Endothelial cell of umbilical vein (primary cell): ENCODE data around the gene RALGPS1. TPM values are rescaled to one million over a fixed set of nuclear protein-coding genes. Genes with fewer than 3 reads are reported as not detected.

Experiments used
- BruUV-seq: library from RNA; stranded (reverse); fragments of 400-500 nt; replicated peaks from 2 replicates; lab custom pipeline; 2021; lab: Mats Ljungman, UMichigan
- CTCF ChIA-PET: fragments of 300-600, 350-600 bp; sonication (Branson Sonifier 250); formaldehyde crosslinking; loops from one replicate; lab custom pipeline; 2021; ENCODE audit warnings: antibody characterized with exemption, inconsistent platforms; lab: Charles Lee
- POLR2A ChIA-PET: fragments of 300-600, 350-600 bp; sonication (Branson Sonifier 250); formaldehyde crosslinking; loops from one replicate; lab custom pipeline; 2021; ENCODE audit warnings: antibody characterized with exemption, inconsistent platforms; lab: Charles Lee
- DNase-seq: peaks from one replicate; pipeline ENCODE4 v3.0.0-alpha.2; 2011; ENCODE audit warnings: low read depth, low spot score
- FAIRE-seq: peaks from 2 replicates; lab custom pipeline; 2011; peaks lifted over from hg19 to GRCh38; lab: Jason Lieb, UNC
- H2AFZ ChIP-seq: 2 replicates; pipeline ENCODE4 v1.6.0; 2012; ENCODE audit warnings: low read depth, low read length, control low read depth, inconsistent platforms
- H3K27ac ChIP-seq: 2 replicates; pipeline ENCODE4 v1.5.1; 2011; ENCODE audit warnings: low read depth, mild to moderate bottlenecking, control low read depth, low read length, moderate library complexity; ENCODE audit not compliant: insufficient read depth
- H3K27me3 ChIP-seq, 2 experiments: 2 replicates each; pipeline versions ENCODE4 v1.6.0 to v1.6.1; 2011; ENCODE audit warnings: low read length in 2 of 2, mixed read lengths in 1 of 2; ENCODE audit not compliant: control insufficient read depth in 2 of 2, insufficient read depth in 2 of 2
- H3K36me3 ChIP-seq, 2 experiments: 2 replicates in 1 of 2; 3 replicates in 1 of 2; pipeline ENCODE4 v1.5.1; 2011; ENCODE audit warnings: low read length in 2 of 2, mild to moderate bottlenecking in 1 of 2, moderate library complexity in 1 of 2; ENCODE audit not compliant: control insufficient read depth in 2 of 2, insufficient read depth in 2 of 2; ENCODE audit errors: extremely low read depth in 1 of 2
- H3K4me1 ChIP-seq: 3 replicates; pipeline ENCODE4 v1.5.1; 2011; ENCODE audit warnings: mild to moderate bottlenecking, low read length; ENCODE audit not compliant: control insufficient read depth, insufficient read depth; ENCODE audit errors: extremely low read depth
- H3K4me2 ChIP-seq: 2 replicates; pipeline ENCODE4 v1.6.1; 2011; ENCODE audit warnings: low read length, control low read depth, mixed read lengths; ENCODE audit not compliant: insufficient read depth
- H3K4me3 ChIP-seq, 3 experiments: fragments of 200-600 bp in 1 of 3; sonication (generic), shearing (Covaris generic) in 1 of 3; replicated peaks in 1 of 3; 2 replicates each; pipeline ENCODE4 v1.5.1; 2011 to 2016; ENCODE audit warnings: control low read depth in 3 of 3, low read length in 3 of 3, mild to moderate bottlenecking in 2 of 3, inconsistent platforms in 1 of 3, low read depth in 1 of 3, moderate library complexity in 1 of 3; ENCODE audit not compliant: insufficient read depth in 1 of 3
- H3K79me2 ChIP-seq: 2 replicates; pipeline ENCODE4 v1.6.0; 2012; ENCODE audit warnings: low read length, inconsistent platforms; ENCODE audit not compliant: control insufficient read depth, insufficient read depth
- H3K9ac ChIP-seq: replicated peaks from 2 replicates; pipeline ENCODE3; 2011; ENCODE audit warnings: low read length, control low read depth; ENCODE audit not compliant: insufficient read depth; ENCODE audit errors: extremely low read depth
- H3K9me1 ChIP-seq: replicated peaks from 3 replicates; pipeline ENCODE4 v1.6.0; 2011; ENCODE audit warnings: mild to moderate bottlenecking, low read length; ENCODE audit not compliant: control insufficient read depth, insufficient read depth; ENCODE audit errors: extremely low read depth
- H3K9me3 ChIP-seq: replicated peaks from 2 replicates; pipeline ENCODE4 v1.5.1; 2012; ENCODE audit warnings: low read length, inconsistent platforms; ENCODE audit not compliant: control insufficient read depth, insufficient read depth
- H4K20me1 ChIP-seq: replicated peaks from 2 replicates; pipeline ENCODE3; 2011; ENCODE audit warnings: mild to moderate bottlenecking, low read length; ENCODE audit not compliant: control insufficient read depth, insufficient read depth; ENCODE audit errors: extremely low read depth
- CTCF ChIP-seq, 2 donors: IDR thresholded peaks; 1 replicate in 1 of 2; 2 replicates in 1 of 2; pipeline ENCODE4 v1.5.1; 2011; ENCODE audit warnings: low read length in 2 of 2, mild to moderate bottlenecking in 2 of 2, moderate library complexity in 2 of 2, control low read depth in 1 of 2, inconsistent platforms in 1 of 2, low read depth in 1 of 2; ENCODE audit not compliant: insufficient read depth in 1 of 2; ENCODE audit errors: extremely low read depth in 1 of 2
- EZH2 ChIP-seq: IDR thresholded peaks from 2 replicates; pipeline ENCODE4 v1.6.1; 2012; ENCODE audit warnings: borderline replicate concordance, low read depth, mild to moderate bottlenecking, moderate library complexity, low read length, inconsistent platforms; ENCODE audit not compliant: severe bottlenecking
- JUN ChIP-seq: IDR thresholded peaks from 2 replicates; pipeline ENCODE4 v1.6.1; 2011; ENCODE audit warnings: borderline replicate concordance, low read depth; ENCODE audit not compliant: insufficient read length, insufficient read depth
- MYC ChIP-seq: IDR thresholded peaks from one replicate; pipeline ENCODE4 v1.6.1; 2011; ENCODE audit warnings: mild to moderate bottlenecking, low read depth, low read length
- POLR2A ChIP-seq: IDR thresholded peaks from 2 replicates; pipeline ENCODE4 v1.6.1; 2012; ENCODE audit warnings: low read depth, mild to moderate bottlenecking, control low read depth, low read length
- POLR2AphosphoS5 ChIP-seq: IDR thresholded peaks from 2 replicates; pipeline ENCODE4 v1.6.1; 2012; ENCODE audit warnings: low read depth, mild to moderate bottlenecking, control low read depth, low read length, moderate library complexity; ENCODE audit not compliant: insufficient read depth
- dilution Hi-C: fragments of 300-500 bp; cut with MboI; formaldehyde crosslinking; loops from one replicate; pipeline ENCODE4 v1.15.0; 2019; ENCODE audit warnings: low sequenced_read_pairs; ENCODE audit not compliant: extremely low pct_ligation_motif_present
- intact Hi-C: fragments of 100-400 bp; cut with micrococcal nuclease; formaldehyde crosslinking; loops from one replicate; pipeline ENCODE4 v1.10.0; 2022
- polyA plus RNA-seq, 4 experiments: library from polyadenylated mRNA; depleted of rRNA in 3 of 4; stranded (reverse) in 3 of 4; unstranded in 1 of 4; fragments of >200 nt; gene quantifications; 2 replicates each; pipeline versions ENCODE4 v1.2.1 to v1.2.3, GENCODE V29; 2011 to 2012; ENCODE audit warnings: missing spikeins in 1 of 4
- total RNA-seq: library from RNA; stranded (reverse); gene quantifications from 2 replicates; pipeline ENCODE4 v1.2.3, GENCODE V29; 2021

The RALGPS1 gene
- total and polyA plus RNA-seq, 2 donors (not counting 3 experiments of a cell fraction or from before 2014, with no cell fraction given), result 3.8 to 5.5 TPM

GRCh38 chr9:127161081-127161624 lies 246.6 kb downstream of the RALGPS1 start:
- dilution Hi-C loops (no loop called here), intact Hi-C loops (no loop called here)
- H3K27me3 ChIP-seq, result no peaks in the 10 kb centered on the region
- no peak overlapping the region for H2AFZ ChIP-seq
- ChIA-PET POLR2A (no interaction called here), CTCF (interaction anchor here (0.8 to 2.8 kb wide), 6 partner anchors 13 to 196 kb away, joined by 3 to 11 read pairs (median 4); no protein-coding TSS in a partner anchor)
- BruUV-seq, result no TSS peak
- DNase-seq, result no peak
- no peak overlapping the region for H3K9ac ChIP-seq
- H3K4me3 ChIP-seq, result no peak overlapping the region
- H3K9me1 ChIP-seq, result no peaks in the 10 kb centered on the region
- H3K27ac ChIP-seq, result no peak overlapping the region
- TF ChIP-seq JUN, result no peak
- TF ChIP-seq POLR2A, result no peak
- no peak for TF ChIP-seq EZH2
- no peak for TF ChIP-seq POLR2AphosphoS5
- no peak for TF ChIP-seq MYC
- no peak for TF ChIP-seq CTCF (IDR thresholded peaks at IDR 0.05; ENCODE audit: extremely low read depth in 1 of 2, insufficient read depth in 1 of 2, low read depth in 1 of 2, low read length in 2 of 2)
- H3K4me2 ChIP-seq, result no peak overlapping the region
- H3K79me2 ChIP-seq, result no peaks in the 10 kb centered on the region
- H3K36me3 ChIP-seq, result no peaks in the 10 kb centered on the region
- no peak for FAIRE-seq
- H4K20me1 ChIP-seq, result no peaks in the 10 kb centered on the region
- H3K4me1 ChIP-seq, result peaks cover 17% of the 10 kb centered on the region
- H3K9me3 ChIP-seq, result no peaks in the 10 kb centered on the region
